Body of pancreas (tissue), 4 donors: ENCODE results near the gene LCN15.

ENCODE experiments used
- CTCF ChIP-seq, 7 experiments: fragments of 450-650 bp in 4 of 7; fragments of 200-600 bp in 3 of 7; sonication (generic) in 3 of 7; IDR thresholded peaks; one replicate each; pipeline ENCODE4 v1.5.1; 2016 to 2019; ENCODE audit warnings: antibody characterized with exemption in 7 of 7
- POLR2A ChIP-seq, 3 donors: fragments of 450-650 bp; IDR thresholded peaks; one replicate each; pipeline ENCODE4 v1.6.1; 2016; ENCODE audit warnings: antibody characterized with exemption in 3 of 3, mild to moderate bottlenecking in 2 of 3

- TF ChIP-seq CTCF (IDR thresholded peaks at IDR 0.05) (no peak), POLR2A (IDR thresholded peaks at IDR 0.05) (no peak)
Measured at GRCh38 chr9:136775191-136775590, 10.9 kb upstream of the LCN15 start.
